Measurements from ENCODE around the gene IL22RA2. TPM values are rescaled to one million over a fixed set of nuclear protein-coding genes. Genes with fewer than 3 reads are reported as not detected.
A peak's percentile ranks its signal among the peaks of the same experiment; 100 is the strongest.

The IL22RA2 gene
- polyA plus RNA-seq, 1 of the 3 experiments (the other 2 are of a cell fraction) = not detected

DNA sequence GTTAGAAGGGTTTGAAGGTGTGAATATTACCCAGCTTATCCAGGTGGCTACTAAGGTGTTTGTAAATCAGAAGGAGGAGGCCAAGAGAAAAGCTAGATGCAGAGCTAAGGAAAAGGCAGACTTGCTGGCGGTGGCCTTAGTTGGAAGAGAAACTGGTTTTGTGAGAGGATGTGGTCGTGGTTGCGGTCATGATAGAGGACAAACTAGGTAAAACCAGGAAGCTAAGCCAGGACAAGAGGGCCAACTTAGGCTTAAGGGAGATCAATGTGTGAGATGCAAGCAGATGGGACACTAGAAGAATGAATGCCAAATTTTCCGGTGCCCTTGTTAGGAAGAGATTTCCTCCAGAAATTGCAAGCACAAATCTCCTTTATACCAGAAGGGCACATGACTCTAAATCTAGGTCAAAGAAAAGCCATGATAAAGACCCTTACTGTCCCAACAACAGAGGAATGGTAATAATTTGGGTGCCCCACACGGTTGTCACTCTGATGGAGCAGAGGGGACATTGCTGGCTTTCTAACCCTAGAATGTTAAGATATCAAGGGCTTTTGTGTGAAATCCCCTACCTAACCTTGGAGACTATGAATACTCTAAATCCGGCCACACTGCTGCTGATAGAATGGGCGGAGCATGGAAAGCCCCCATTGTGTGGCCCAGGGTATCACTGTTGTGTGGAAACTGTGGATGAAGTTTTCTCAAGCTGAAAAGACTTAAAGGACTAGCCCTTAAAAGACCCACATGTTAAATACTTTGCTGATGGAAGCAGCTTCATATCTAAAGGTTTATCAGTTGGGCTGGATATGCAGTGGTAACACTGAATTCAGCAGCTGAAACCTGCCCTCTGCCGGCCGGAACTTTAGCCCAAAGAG is 7.8 kb downstream of the IL22RA2 start:
- Histone ChIP-seq H2AFZ (ENCODE audit: low read depth) (no peak overlapping the region), H3K79me2 (ENCODE audit: insufficient read depth) (no peaks in the 10 kb centered on the region), H3K9me3 (no peaks in the 10 kb centered on the region), H3K27ac (ENCODE audit: low read depth in 2 of 2, low read length in 1 of 2) (no peak overlapping the region), H3K4me3 (ENCODE audit: low read depth in 2 of 2, low read length in 1 of 2) (no peak overlapping the region), H3K9me2 (no peaks in the 10 kb centered on the region), H3K4me1 (ENCODE audit: control insufficient read depth in 1 of 2, insufficient read depth in 2 of 2, low read depth in 1 of 2, low read length in 1 of 2) (no peaks in the 10 kb centered on the region), H4K20me1 (ENCODE audit: insufficient read depth) (no peaks in the 10 kb centered on the region), H3K36me3 (replicated peaks in 1 of 2; ENCODE audit: control insufficient read depth in 1 of 2, insufficient read depth in 2 of 2, low read length in 1 of 2) (no peaks in the 10 kb centered on the region), H3K9ac (no peak overlapping the region), H3F3A (replicated peaks; ENCODE audit: insufficient read depth) (no peaks in the 10 kb centered on the region), H3K4me2 (no peak overlapping the region), H3K27me3 (ENCODE audit: insufficient read depth) (no peaks in the 10 kb centered on the region)
- ChIA-PET CTCF (interaction anchor here (0.7 to 2.1 kb wide), 6 partner anchors 11 to 521 kb away, joined by 3 to 17 read pairs (median 3); no protein-coding TSS in a partner anchor), POLR2A (interaction anchor here (1.1 kb wide), 1 partner anchor 243 kb away, joined by 4 read pairs; the partner anchor contains the start of gene SLC35D3)
- TF ChIP-seq SMC3 (IDR thresholded peaks at IDR 0.05; ENCODE audit: low read depth, low read length) (peak; percentile 45), EP300 (IDR thresholded peaks at IDR 0.05; ENCODE audit: borderline replicate concordance in 1 of 2, low read depth in 1 of 2, low read length in 1 of 2) (no peak), FOXM1 (IDR thresholded peaks at IDR 0.05; ENCODE audit: low read depth) (no peak), RAD21 (IDR thresholded peaks at IDR 0.05; ENCODE audit: low read length) (peak; percentile 64)
- TF ChIP-seq, protein P1, sequence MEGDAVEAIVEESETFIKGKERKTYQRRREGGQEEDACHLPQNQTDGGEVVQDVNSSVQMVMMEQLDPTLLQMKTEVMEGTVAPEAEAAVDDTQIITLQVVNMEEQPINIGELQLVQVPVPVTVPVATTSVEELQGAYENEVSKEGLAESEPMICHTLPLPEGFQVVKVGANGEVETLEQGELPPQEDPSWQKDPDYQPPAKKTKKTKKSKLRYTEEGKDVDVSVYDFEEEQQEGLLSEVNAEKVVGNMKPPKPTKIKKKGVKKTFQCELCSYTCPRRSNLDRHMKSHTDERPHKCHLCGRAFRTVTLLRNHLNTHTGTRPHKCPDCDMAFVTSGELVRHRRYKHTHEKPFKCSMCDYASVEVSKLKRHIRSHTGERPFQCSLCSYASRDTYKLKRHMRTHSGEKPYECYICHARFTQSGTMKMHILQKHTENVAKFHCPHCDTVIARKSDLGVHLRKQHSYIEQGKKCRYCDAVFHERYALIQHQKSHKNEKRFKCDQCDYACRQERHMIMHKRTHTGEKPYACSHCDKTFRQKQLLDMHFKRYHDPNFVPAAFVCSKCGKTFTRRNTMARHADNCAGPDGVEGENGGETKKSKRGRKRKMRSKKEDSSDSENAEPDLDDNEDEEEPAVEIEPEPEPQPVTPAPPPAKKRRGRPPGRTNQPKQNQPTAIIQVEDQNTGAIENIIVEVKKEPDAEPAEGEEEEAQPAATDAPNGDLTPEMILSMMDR (IDR thresholded peaks at IDR 0.05) = peak; percentile 47
- TF ChIP-seq, protein P2, sequence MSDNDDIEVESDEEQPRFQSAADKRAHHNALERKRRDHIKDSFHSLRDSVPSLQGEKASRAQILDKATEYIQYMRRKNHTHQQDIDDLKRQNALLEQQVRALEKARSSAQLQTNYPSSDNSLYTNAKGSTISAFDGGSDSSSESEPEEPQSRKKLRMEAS (IDR thresholded peaks at IDR 0.05; ENCODE audit: low read depth) = no peak
- 43% methylated on average over 9 of the region's 9 CpGs for WGBS (ENCODE audit: low lambda C conversion rate)
- DNase-seq = peak; percentile 17

- Histone ChIP-seq H2AFZ (ENCODE audit: low read depth) (no peak overlapping the region), H3K9me3 (no peaks in the 10 kb centered on the region), H3K4me2 (no peak overlapping the region), H3K79me2 (ENCODE audit: insufficient read depth) (no peaks in the 10 kb centered on the region), H3K27ac (ENCODE audit: low read depth in 2 of 2, low read length in 1 of 2) (no peak overlapping the region), H3K36me3 (replicated peaks in 1 of 2; ENCODE audit: control insufficient read depth in 1 of 2, insufficient read depth in 2 of 2, low read length in 1 of 2) (no peaks in the 10 kb centered on the region), H3K27me3 (ENCODE audit: insufficient read depth) (no peaks in the 10 kb centered on the region), H3K9ac (no peak overlapping the region), H3K4me3 (ENCODE audit: low read depth in 2 of 2, low read length in 1 of 2) (no peak overlapping the region), H3F3A (replicated peaks; ENCODE audit: insufficient read depth) (no peaks in the 10 kb centered on the region), H3K4me1 (ENCODE audit: control insufficient read depth in 1 of 2, insufficient read depth in 2 of 2, low read depth in 1 of 2, low read length in 1 of 2) (no peaks in the 10 kb centered on the region), H4K20me1 (ENCODE audit: insufficient read depth) (no peaks in the 10 kb centered on the region), H3K9me2 (no peaks in the 10 kb centered on the region)
- TF ChIP-seq ELF1 (IDR thresholded peaks at IDR 0.05) (no peak), JUND (IDR thresholded peaks at IDR 0.05) (no peak), YY1 (IDR thresholded peaks at IDR 0.05; ENCODE audit: low read depth) (no peak), TEAD4 (IDR thresholded peaks at IDR 0.05; ENCODE audit: borderline replicate concordance, insufficient read depth) (no peak), MEF2A (IDR thresholded peaks at IDR 0.05; ENCODE audit: borderline replicate concordance, low read depth) (no peak), REST (IDR thresholded peaks at IDR 0.05; ENCODE audit: low read depth, low read length) (no peak), FOXJ3 (CRISPR knock-in tag; IDR thresholded peaks at IDR 0.05) (no peak), RXRA (IDR thresholded peaks at IDR 0.05; ENCODE audit: borderline replicate concordance, low read depth) (no peak), EZH2phosphoT487 (IDR thresholded peaks at IDR 0.05; ENCODE audit: borderline replicate concordance, low read depth) (no peak), GATA2 (CRISPR knock-in tag; IDR thresholded peaks at IDR 0.05) (no peak)
- TF ChIP-seq, protein P2 (IDR thresholded peaks at IDR 0.05; ENCODE audit: low read depth) = no peak
- CTCF ChIA-PET = interaction anchor here (1.3 kb wide), 1 partner anchor 70 kb away, joined by 3 read pairs; no protein-coding TSS in a partner anchor
- POLR2A ChIA-PET = no interaction called here
- 48% methylated on average over 12 of the region's 12 CpGs for WGBS (ENCODE audit: low lambda C conversion rate)
- no peak for DNase-seq
These were observed 9.6 kb downstream of the IL22RA2 start for GRCh38 chr6:137163732-137164318.
